HepG2 (cell line): ENCODE data around the gene INAFM1. TPM values are rescaled to one million over a fixed set of nuclear protein-coding genes. Genes with fewer than 3 reads are reported as not detected.

Experiments used
- ATAD3A ChIP-seq: sonication (generic); formaldehyde crosslinking; IDR thresholded peaks from 2 replicates; pipeline ENCODE4 v1.4.0; 2020; ENCODE audit warnings: missing genetic modification reagents
- ATF7-NPFF ChIP-seq: sonication (generic); formaldehyde crosslinking; IDR thresholded peaks from 2 replicates; pipeline ENCODE4 v1.8.1; 2023; ENCODE audit warnings: mild to moderate bottlenecking, low read depth, missing genetic modification reagents, moderate library complexity
- CBFB ChIP-seq: sonication (generic); formaldehyde crosslinking; IDR thresholded peaks from 2 replicates; pipeline ENCODE4 v1.4.0; 2020; ENCODE audit warnings: missing genetic modification reagents
- CENPT ChIP-seq: sonication (generic); formaldehyde crosslinking; IDR thresholded peaks from 2 replicates; pipeline ENCODE4 v1.8.0; 2022; ENCODE audit warnings: low read depth, mild to moderate bottlenecking, moderate library complexity, missing genetic modification reagents
- EHMT2 ChIP-seq: fragments of 200-600 bp; sonication (generic); IDR thresholded peaks from 2 replicates; pipeline ENCODE4 v1.7.0; 2017; ENCODE audit warnings: antibody characterized with exemption, low read depth, low read length, borderline replicate concordance
- GATAD2A ChIP-seq: IDR thresholded peaks from 2 replicates; pipeline ENCODE4 v1.6.1; 2016
- KMT2B ChIP-seq: IDR thresholded peaks from 2 replicates; pipeline ENCODE4 v1.6.1; 2016; ENCODE audit warnings: missing genetic modification reagents, missing compliant biosample characterization
- MAFK ChIP-seq, 2 experiments: IDR thresholded peaks in 1 of 2; conservative IDR thresholded peaks in 1 of 2; 2 replicates each; pipeline ENCODE4 v1.6.1; 2011; ENCODE audit warnings: improper control_type of control experiment in 2 of 2, low read length in 2 of 2
- MAX ChIP-seq: IDR thresholded peaks from 2 replicates; pipeline ENCODE4 v1.6.1; 2012; ENCODE audit warnings: inconsistent platforms
- NR2F1 ChIP-seq, 2 experiments: fragments of 450-650 bp in 1 of 2; formaldehyde crosslinking in 1 of 2; IDR thresholded peaks; 2 replicates each; pipeline versions ENCODE4 v1.5.0 to v1.6.1; 2016 to 2020; ENCODE audit warnings: mild to moderate bottlenecking in 1 of 2, missing compliant biosample characterization in 1 of 2, missing genetic modification reagents in 1 of 2, moderate library complexity in 1 of 2
- PCBP1 ChIP-seq: fragments of 200-400 bp; formaldehyde crosslinking; IDR thresholded peaks from 2 replicates; pipeline ENCODE4 v1.6.1; 2017; ENCODE audit warnings: mild to moderate bottlenecking, low read depth, low read length, borderline replicate concordance
- RXRA ChIP-seq: sonication (generic); formaldehyde crosslinking; IDR thresholded peaks from 2 replicates; pipeline ENCODE4 v1.5.1; 2020; ENCODE audit warnings: missing genetic modification reagents
- SP5 ChIP-seq: IDR thresholded peaks from 2 replicates; pipeline ENCODE4 v1.6.1; 2016; ENCODE audit warnings: low read depth, borderline replicate concordance
- TRIM22 ChIP-seq: fragments of 450-650 bp; IDR thresholded peaks from 2 replicates; pipeline ENCODE4 v1.6.1; 2017
- ZBTB2 ChIP-seq: sonication (generic); formaldehyde crosslinking; IDR thresholded peaks from 2 replicates; pipeline ENCODE4 v1.8.0; 2022; ENCODE audit warnings: low read depth, missing genetic modification reagents
- ZBTB20 ChIP-seq: sonication (generic); formaldehyde crosslinking; IDR thresholded peaks from 2 replicates; pipeline ENCODE4 v1.8.1; 2023; ENCODE audit warnings: missing genetic modification reagents, low read depth, mild to moderate bottlenecking, borderline replicate concordance
- ZBTB38 ChIP-seq: sonication (generic); formaldehyde crosslinking; IDR thresholded peaks from 2 replicates; pipeline ENCODE4 v1.5.1; 2020; ENCODE audit warnings: mild to moderate bottlenecking, missing genetic modification reagents
- ZBTB49 ChIP-seq: sonication (generic); formaldehyde crosslinking; IDR thresholded peaks from 2 replicates; pipeline ENCODE4 v1.4.0; 2020; ENCODE audit warnings: missing genetic modification reagents, borderline replicate concordance
- ZFP1 ChIP-seq: IDR thresholded peaks from 2 replicates; pipeline ENCODE4 v1.6.1; 2016
- ZFP90 ChIP-seq: sonication (generic); formaldehyde crosslinking; IDR thresholded peaks from 2 replicates; pipeline ENCODE4 v1.8.0; 2022; ENCODE audit warnings: missing genetic modification reagents, mild to moderate bottlenecking, inconsistent platforms, borderline replicate concordance
- ZNF292 ChIP-seq: sonication (generic); formaldehyde crosslinking; IDR thresholded peaks from 2 replicates; pipeline ENCODE4 v1.8.1; 2022; ENCODE audit warnings: mild to moderate bottlenecking, low read depth, missing genetic modification reagents, borderline replicate concordance
- ZNF549 ChIP-seq: sonication (generic); formaldehyde crosslinking; IDR thresholded peaks from 2 replicates; pipeline ENCODE4 v1.5.0; 2020; ENCODE audit warnings: missing genetic modification reagents
- ZNF572 ChIP-seq: sonication (generic); formaldehyde crosslinking; IDR thresholded peaks from 2 replicates; pipeline ENCODE4 v1.5.1; 2020; ENCODE audit warnings: mild to moderate bottlenecking, missing genetic modification reagents
- ZSCAN20 ChIP-seq: sonication (generic); formaldehyde crosslinking; IDR thresholded peaks from 2 replicates; pipeline ENCODE4 v1.4.0; 2020; ENCODE audit warnings: missing genetic modification reagents, mild to moderate bottlenecking, borderline replicate concordance
- polyA plus RNA-seq, 8 experiments: library from polyadenylated mRNA; depleted of rRNA in 3 of 8; stranded (reverse) in 7 of 8; unstranded in 1 of 8; fragments of >200 nt; fragmentation: Illumina TruSeq in 4 of 8; extraction: Trizol in 4 of 8; gene quantifications; 2 replicates each; pipeline versions ENCODE4 v1.2.1 to v1.2.3, GENCODE V29; 2011 to 2016; ENCODE audit warnings: low read depth in 4 of 8, missing spikeins in 1 of 8, mixed read lengths in 1 of 8; ENCODE audit not compliant: insufficient read depth in 1 of 8
- total RNA-seq, 5 experiments: library from RNA; depleted of rRNA; stranded (reverse); fragments of >200 nt; fragmentation: Illumina TruSeq; extraction: Trizol; gene quantifications; 2 replicates each; pipeline ENCODE4 v1.2.3, GENCODE V29; 2016; ENCODE audit warnings: low read depth in 1 of 5

Gene INAFM1
- total and polyA plus RNA-seq, 2 of the 13 experiments (the other 11 are each of a cell fraction or from before 2014, with no cell fraction given) = 0.88 to 1.9 TPM

GRCh38 chr19:47243776-47244547 is 30.7 kb upstream of the INAFM1 start (continued):
- TF ChIP-seq ZNF549 (no peak), ZBTB49 (no peak), NR2F1 (CRISPR knock-in tag; IDR thresholded peaks at IDR 0.05) (0 out of 4 replicates have a peak, but pooled peaks of 1 of the 2 experiments have one; percentile 21), EHMT2 (no peak), ZNF572 (CRISPR knock-in tag) (0 out of 2 replicates have a peak, but pooled peaks have one; percentile 54), PCBP1 (0 out of 2 replicates have a peak, but pooled peaks have one; percentile 35), ZFP90 (peak; percentile 91; the same call in 1 of the 2 replicates), ZNF292 (peak; percentile 70; the same call in 1 of the 2 replicates), ATAD3A (CRISPR knock-in tag) (no peak), ZSCAN20 (CRISPR knock-in tag) (0 out of 2 replicates have a peak, but pooled peaks have one; percentile 41), KMT2B (no peak; the same call in none of the 2 replicates), ZFP1 (CRISPR knock-in tag) (0 out of 2 replicates have a peak, but pooled peaks have one; percentile 26), GATAD2A (peak; percentile 74; the same call in 1 of the 2 replicates), SP5 (CRISPR knock-in tag) (peak; percentile 79), ZBTB2 (peak; percentile 56), CENPT (CRISPR knock-in tag) (no peak), ZBTB38 (CRISPR knock-in tag) (peak; percentile 77), ZBTB20 (CRISPR knock-in tag) (peak; percentile 52; the same call in 1 of the 2 replicates), ATF7-NPFF (CRISPR knock-in tag) (peak; percentile 70), TRIM22 (no peak), MAX (peak; percentile 95), CBFB (CRISPR knock-in tag) (peak; percentile 87), RXRA (CRISPR knock-in tag) (peak; percentile 50), MAFK (conservative IDR thresholded peaks at IDR 0.05 in 1 of 2, IDR thresholded peaks at IDR 0.05 in 1 of 2; ENCODE audit: low read length in 2 of 2) (no peak)
